Colonic mucosa (tissue), 4 donors: Measurements from ENCODE around the gene GOLGA8B. TPM values are rescaled to one million over a fixed set of nuclear protein-coding genes. Genes with fewer than 3 reads are reported as not detected.
"Not testable (repeated sequence)": the region's sequence is repeated elsewhere in the genome, so short reads cannot be mapped to it uniquely, and the experiment has no call there.

ENCODE experiments used
- DNase-seq: peaks from one replicate; pipeline ENCODE4 v3.0.0-alpha.2; 2020
- H3K27ac ChIP-seq: fragments of 200-600 bp; one replicate; pipeline ENCODE4 v1.8.0; 2021
- H3K27me3 ChIP-seq: fragments of 200-600 bp; one replicate; pipeline ENCODE4 v1.8.0; 2021
- H3K36me3 ChIP-seq: fragments of 200-600 bp; one replicate; pipeline ENCODE4 v1.8.0; 2021
- H3K4me1 ChIP-seq: fragments of 200-600 bp; one replicate; pipeline ENCODE4 v1.8.0; 2021; ENCODE audit warnings: mild to moderate bottlenecking
- H3K4me3 ChIP-seq: fragments of 200-600 bp; one replicate; pipeline ENCODE4 v1.8.0; 2021
- H3K9ac ChIP-seq, 2 donors: one replicate each; pipeline ENCODE4 v1.7.0; 2013; ENCODE audit warnings: control low read depth in 2 of 2, low read depth in 2 of 2, low read length in 2 of 2
- H3K9me3 ChIP-seq: fragments of 200-600 bp; one replicate; pipeline ENCODE4 v1.8.0; 2021
- CTCF ChIP-seq: fragments of 200-600 bp; IDR thresholded peaks from one replicate; pipeline ENCODE4 v1.8.0; 2022; ENCODE audit warnings: antibody characterized with exemption, mild to moderate bottlenecking
- intact Hi-C: fragments of 100-400 bp; cut with DNase I; formaldehyde crosslinking; loops from one replicate; pipeline ENCODE4 v1.14.1; 2022
- total RNA-seq, 2 donors: library from RNA; stranded (reverse); fragmentation: NEBNext Ultra II Directional in 1 of 2; extraction: Animal tissue kit (Norgen Biotek cat#: 25700) in 1 of 2; gene quantifications; one replicate each; pipeline ENCODE4 v1.2.1, GENCODE V29; 2021
- donor health status: healthy.
- donor health status: DM: no; HTN: no; CAD: no.
- donor health status: DM: no; HTN: no; CAD: no.

The GOLGA8B gene
- total RNA-seq, 2 donors from 2014 or later, result 10.2 to 20.7 TPM

DNA sequence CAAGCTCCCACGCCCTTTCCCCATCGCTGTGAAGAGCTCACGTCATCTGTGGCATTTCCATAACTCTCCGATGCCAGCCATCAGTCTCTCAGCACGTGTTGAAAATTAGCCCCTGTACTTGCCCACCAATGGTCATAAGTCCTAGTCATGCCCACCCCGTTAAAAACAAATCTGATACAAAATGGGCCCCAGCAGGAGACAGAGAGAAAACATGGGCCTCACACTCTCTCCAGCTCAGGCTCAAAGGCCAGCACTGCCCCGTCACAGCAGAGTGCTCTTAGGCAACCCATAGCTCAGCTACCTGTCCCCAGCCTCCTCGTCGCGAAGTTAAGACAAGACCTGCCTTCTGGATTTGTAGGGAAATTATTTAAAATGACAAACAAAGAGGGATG is 5.2 kb downstream of the GOLGA8B start:
- H3K4me3 ChIP-seq, result no peak overlapping the region
- no peak for TF ChIP-seq CTCF
- H3K27me3 ChIP-seq, result no peaks in the 10 kb centered on the region
- no peaks in the 10 kb centered on the region for H3K4me1 ChIP-seq
- H3K27ac ChIP-seq, result no peak overlapping the region
- intact Hi-C loops, result no loop called here
- no peak overlapping the region for H3K9ac ChIP-seq
- H3K36me3 ChIP-seq, result no peaks in the 10 kb centered on the region
- no peak for DNase-seq
- H3K9me3 ChIP-seq, result no peaks in the 10 kb centered on the region

- H3K27me3 ChIP-seq, H3K27ac ChIP-seq, intact Hi-C loops, H3K4me3 ChIP-seq, H3K4me1 ChIP-seq, H3K9ac ChIP-seq, H3K36me3 ChIP-seq, H3K9me3 ChIP-seq, DNase-seq: not testable (repeated sequence)
Measured at GRCh38 chr15:34577658-34578282, 5.7 kb downstream of the GOLGA8B start.

DNA sequence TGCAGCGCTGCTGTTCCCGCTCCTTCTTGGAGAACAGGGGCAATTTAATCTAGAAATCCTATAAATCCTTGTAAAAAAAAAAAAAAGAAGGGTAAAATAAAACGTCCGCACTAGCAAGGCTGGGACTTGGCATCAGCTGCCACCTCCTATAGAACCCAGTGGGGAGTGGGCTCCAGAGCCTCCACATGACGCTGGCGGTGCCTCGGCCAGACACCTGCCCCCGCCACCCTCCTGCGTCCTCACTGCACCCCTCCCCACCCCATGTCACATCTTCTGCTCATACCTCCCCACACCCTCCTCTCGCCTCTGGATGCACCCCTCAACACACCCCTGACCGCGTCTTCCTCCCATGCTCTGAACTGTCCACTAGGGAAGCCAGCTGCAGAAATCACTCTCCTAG is 8.4 kb downstream of the GOLGA8B start:
- DNase-seq, H3K9ac ChIP-seq, H3K27me3 ChIP-seq, H3K4me3 ChIP-seq, H3K9me3 ChIP-seq, H3K36me3 ChIP-seq, intact Hi-C loops, H3K4me1 ChIP-seq, H3K27ac ChIP-seq: not testable (repeated sequence)

- H3K36me3 ChIP-seq, H3K4me1 ChIP-seq, H3K27ac ChIP-seq, H3K4me3 ChIP-seq, DNase-seq, intact Hi-C loops, H3K27me3 ChIP-seq, H3K9ac ChIP-seq, H3K9me3 ChIP-seq: not testable (repeated sequence)
Measured at GRCh38 chr15:34572921-34573320, 10.5 kb downstream of the GOLGA8B start.

GRCh38 chr15:34572019-34572641 is 11.3 kb downstream of the GOLGA8B start:
- intact Hi-C loops, H3K4me3 ChIP-seq, H3K4me1 ChIP-seq, H3K9me3 ChIP-seq, H3K9ac ChIP-seq, H3K27ac ChIP-seq, DNase-seq, H3K36me3 ChIP-seq, H3K27me3 ChIP-seq: not testable (repeated sequence)

- H3K9me3 ChIP-seq, H3K27me3 ChIP-seq, DNase-seq, H3K27ac ChIP-seq, H3K9ac ChIP-seq, H3K4me3 ChIP-seq, H3K4me1 ChIP-seq, intact Hi-C loops, H3K36me3 ChIP-seq: not testable (repeated sequence)
Measured at GRCh38 chr15:34569670-34570396, 13.6 kb downstream of the GOLGA8B start.

DNA sequence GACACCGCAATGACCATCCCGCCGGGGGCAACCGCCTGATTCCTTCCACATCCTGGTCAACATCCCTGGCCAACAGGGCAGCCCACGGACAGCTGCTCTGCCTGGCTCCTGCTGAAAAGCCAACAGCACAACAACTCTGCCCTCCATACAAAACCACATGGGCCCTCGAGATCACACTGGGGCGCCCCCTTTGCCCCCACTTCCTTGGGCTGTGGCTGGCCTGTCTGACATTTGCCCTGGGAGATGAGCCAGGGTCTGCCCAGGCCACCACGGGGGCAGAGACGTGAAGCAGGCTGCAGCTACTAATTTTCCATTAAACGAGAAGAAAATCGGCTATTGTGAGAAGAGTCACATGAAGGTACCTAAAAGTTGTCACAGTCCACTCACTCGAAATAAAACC is 16.3 kb downstream of the GOLGA8B start:
- H3K4me1 ChIP-seq, H3K36me3 ChIP-seq, H3K4me3 ChIP-seq, H3K9ac ChIP-seq, H3K27ac ChIP-seq, DNase-seq, H3K27me3 ChIP-seq, H3K9me3 ChIP-seq, intact Hi-C loops: not testable (repeated sequence)

- H3K9ac ChIP-seq, H3K4me3 ChIP-seq, H3K27ac ChIP-seq, H3K9me3 ChIP-seq, H3K27me3 ChIP-seq, H3K4me1 ChIP-seq, DNase-seq, intact Hi-C loops, H3K36me3 ChIP-seq: not testable (repeated sequence)
Measured at GRCh38 chr15:34564711-34565110, 18.7 kb downstream of the GOLGA8B start.

GRCh38 chr15:34560814-34561213 is 22.6 kb downstream of the GOLGA8B start:
- H3K4me3 ChIP-seq, intact Hi-C loops, H3K27ac ChIP-seq, DNase-seq, H3K36me3 ChIP-seq, H3K27me3 ChIP-seq, H3K4me1 ChIP-seq, H3K9me3 ChIP-seq, H3K9ac ChIP-seq: not testable (repeated sequence)

- H3K27ac ChIP-seq, DNase-seq, H3K4me1 ChIP-seq, H3K9ac ChIP-seq, intact Hi-C loops, H3K9me3 ChIP-seq, H3K4me3 ChIP-seq, H3K27me3 ChIP-seq, H3K36me3 ChIP-seq: not testable (repeated sequence)
Measured at GRCh38 chr15:34559764-34560163, 23.7 kb downstream of the GOLGA8B start.

- H3K9ac ChIP-seq, H3K4me1 ChIP-seq, H3K27ac ChIP-seq, H3K36me3 ChIP-seq, H3K27me3 ChIP-seq, H3K4me3 ChIP-seq, H3K9me3 ChIP-seq, intact Hi-C loops, DNase-seq: not testable (repeated sequence)
Measured at GRCh38 chr15:34555162-34555561, 28.3 kb downstream of the GOLGA8B start.

DNA sequence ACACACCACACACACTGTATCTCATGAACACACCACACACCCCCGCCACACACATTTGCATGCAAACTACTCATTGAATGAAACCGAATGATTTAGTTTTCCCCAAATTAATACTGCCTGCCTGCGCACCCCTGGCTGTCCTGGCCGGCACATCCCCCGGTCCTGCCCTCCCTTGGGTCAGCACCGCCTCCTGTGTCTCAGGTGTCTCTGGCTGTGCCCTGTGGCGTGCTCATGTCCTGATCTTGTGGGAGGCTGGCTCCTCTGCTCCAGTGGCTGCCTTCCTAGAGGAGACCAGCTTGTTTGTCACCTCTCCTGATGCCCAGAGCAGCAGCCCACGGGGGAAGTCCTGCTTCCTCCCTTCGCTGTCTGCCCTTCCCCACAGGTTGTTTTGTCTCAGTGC is 28.7 kb downstream of the GOLGA8B start:
- DNase-seq, intact Hi-C loops, H3K4me3 ChIP-seq, H3K36me3 ChIP-seq, H3K27ac ChIP-seq, H3K4me1 ChIP-seq, H3K27me3 ChIP-seq, H3K9me3 ChIP-seq, H3K9ac ChIP-seq: not testable (repeated sequence)
